GM19239 (cell line): ENCODE measurements around the gene C10orf71.
A peak's percentile ranks its signal among the peaks of the same experiment; 100 is the strongest.

ENCODE experiments used
- DNase-seq: peaks from one replicate; pipeline ENCODE4 v3.0.0; 2011; ENCODE audit warnings: low spot score; ENCODE audit not compliant: insufficient read length
- FAIRE-seq: peaks from 2 replicates; lab custom pipeline; 2011; peaks lifted over from hg19 to GRCh38; lab: Jason Lieb, UNC

C10orf71 gene

GRCh38 chr10:49353895-49354566 lies 55.1 kb downstream of the C10orf71 start:
- DNase-seq (no peak), FAIRE-seq (no peak)

GRCh38 chr10:49354593-49354992 lies 55.6 kb downstream of the C10orf71 start:
- FAIRE-seq (no peak), DNase-seq (no peak)

- DNase-seq (no peak), FAIRE-seq (no peak)
Measured at GRCh38 chr10:49355221-49355620, 56.3 kb downstream of the C10orf71 start.

GRCh38 chr10:49356181-49356580 lies 57.2 kb downstream of the C10orf71 start:
- DNase-seq, result no peak
- no peak for FAIRE-seq

- DNase-seq, result no peak
- FAIRE-seq, result no peak
Measured at GRCh38 chr10:49356944-49357343, 58.0 kb downstream of the C10orf71 start.

GRCh38 chr10:49357910-49358309 lies 58.9 kb downstream of the C10orf71 start:
- FAIRE-seq (no peak), DNase-seq (no peak)

GRCh38 chr10:49359349-49360270 lies 60.6 kb downstream of the C10orf71 start:
- FAIRE-seq (no peak), DNase-seq (no peak)

GRCh38 chr10:49360271-49361177 lies 61.6 kb downstream of the C10orf71 start:
- no peak for FAIRE-seq
- DNase-seq, result no peak

- FAIRE-seq, result no peak
- DNase-seq, result no peak
Measured at GRCh38 chr10:49361178-49361554, 62.2 kb downstream of the C10orf71 start.

- no peak for FAIRE-seq
- no peak for DNase-seq
Measured at GRCh38 chr10:49361735-49362568, 63.0 kb downstream of the C10orf71 start.

GRCh38 chr10:49362596-49363260 lies 63.8 kb downstream of the C10orf71 start:
- peak; percentile 52 for DNase-seq
- FAIRE-seq, result peak; percentile 80

GRCh38 chr10:49363309-49364031 lies 64.5 kb downstream of the C10orf71 start:
- FAIRE-seq, result no peak

GRCh38 chr10:49364051-49364450 lies 65.1 kb downstream of the C10orf71 start:
- DNase-seq, result no peak
- FAIRE-seq, result no peak

More at GRCh38 chr10:49363309-49364031, 64.5 kb downstream of the C10orf71 start:
- DNase-seq, result no peak

- no peak for DNase-seq
- no peak for FAIRE-seq
Measured at GRCh38 chr10:49364747-49365146, 65.8 kb downstream of the C10orf71 start.

- FAIRE-seq, result no peak
- no peak for DNase-seq
Measured at GRCh38 chr10:49365275-49365674, 66.3 kb downstream of the C10orf71 start.

- FAIRE-seq (no peak), DNase-seq (no peak)
Measured at GRCh38 chr10:49365675-49366415, 66.9 kb downstream of the C10orf71 start.

GRCh38 chr10:49366460-49366859 lies 67.5 kb downstream of the C10orf71 start:
- DNase-seq (no peak), FAIRE-seq (no peak)

GRCh38 chr10:49367600-49367999 lies 68.6 kb downstream of the C10orf71 start:
- DNase-seq (no peak), FAIRE-seq (no peak)
